ENCODE results near the gene ZNF540.

Gene ZNF540

DNA sequence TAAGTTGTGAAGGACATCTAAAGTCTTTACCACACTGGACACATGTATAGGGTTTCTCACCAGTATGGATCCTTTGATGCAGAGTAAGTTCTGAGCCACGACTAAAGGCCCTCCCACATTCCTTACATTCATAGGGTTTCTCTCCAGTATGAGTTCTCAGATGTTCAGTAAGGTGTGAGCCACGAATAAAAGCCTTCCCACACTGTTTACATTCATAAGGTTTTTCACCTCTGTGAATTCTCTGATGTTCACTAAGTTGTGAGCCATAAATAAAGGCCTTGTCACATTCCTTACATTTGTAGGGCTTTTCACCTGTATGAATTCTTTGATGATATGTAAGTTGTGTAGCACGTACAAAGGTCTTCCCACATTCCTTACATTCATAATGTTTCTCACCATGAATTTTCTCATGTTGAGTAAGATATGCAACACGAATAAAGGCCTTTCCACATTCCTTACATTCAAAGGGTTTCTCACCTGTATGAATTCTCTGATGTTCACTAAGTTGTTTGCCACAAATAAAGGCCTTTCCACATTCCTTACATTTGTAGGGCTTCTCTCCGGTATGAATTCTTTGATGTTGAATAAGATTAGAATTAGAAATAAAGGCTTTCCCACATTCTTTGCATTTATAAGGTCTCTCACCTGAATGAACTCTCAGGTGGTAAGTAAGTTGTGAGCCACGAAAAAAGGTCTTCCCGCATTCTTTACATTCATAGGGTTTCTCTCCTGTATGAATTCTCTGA, 29.9 kb upstream of the ZNF540 start:
- Histone ChIP-seq H3K27me3 (ENCODE audit: insufficient read depth, low read length, poor library complexity, severe bottlenecking) (peaks cover 4% of the 10 kb centered on the region), H3K4me1 (ENCODE audit: insufficient read depth, low read length, poor library complexity, severe bottlenecking) (no peaks in the 10 kb centered on the region), H3K9ac (ENCODE audit: low read depth, low read length, poor library complexity, severe bottlenecking) (no peak overlapping the region), H3F3A (ENCODE audit: low read depth) (no peaks in the 10 kb centered on the region), H2AFZ (ENCODE audit: low read length) (no peak overlapping the region), H3K9me3 (ENCODE audit: insufficient read depth, low read depth, low read length) (peaks cover 60% of the 10 kb centered on the region), H3K9me2 (replicated peaks; ENCODE audit: low read depth, low read length) (no peaks in the 10 kb centered on the region), H3K36me3 (ENCODE audit: insufficient read depth, low read length) (peaks cover 17% of the 10 kb centered on the region; the same call in 1 of the 2 replicates), H3K4me2 (ENCODE audit: low read depth, low read length, poor library complexity, severe bottlenecking) (no peak overlapping the region), H3K4me3 (ENCODE audit: low read length, poor library complexity, severe bottlenecking) (no peak overlapping the region), H4K20me1 (ENCODE audit: insufficient read depth, low read length, poor library complexity, severe bottlenecking) (no peaks in the 10 kb centered on the region), H3K79me2 (ENCODE audit: insufficient read depth, low read length) (no peaks in the 10 kb centered on the region)
- TF ChIP-seq, protein P1, sequence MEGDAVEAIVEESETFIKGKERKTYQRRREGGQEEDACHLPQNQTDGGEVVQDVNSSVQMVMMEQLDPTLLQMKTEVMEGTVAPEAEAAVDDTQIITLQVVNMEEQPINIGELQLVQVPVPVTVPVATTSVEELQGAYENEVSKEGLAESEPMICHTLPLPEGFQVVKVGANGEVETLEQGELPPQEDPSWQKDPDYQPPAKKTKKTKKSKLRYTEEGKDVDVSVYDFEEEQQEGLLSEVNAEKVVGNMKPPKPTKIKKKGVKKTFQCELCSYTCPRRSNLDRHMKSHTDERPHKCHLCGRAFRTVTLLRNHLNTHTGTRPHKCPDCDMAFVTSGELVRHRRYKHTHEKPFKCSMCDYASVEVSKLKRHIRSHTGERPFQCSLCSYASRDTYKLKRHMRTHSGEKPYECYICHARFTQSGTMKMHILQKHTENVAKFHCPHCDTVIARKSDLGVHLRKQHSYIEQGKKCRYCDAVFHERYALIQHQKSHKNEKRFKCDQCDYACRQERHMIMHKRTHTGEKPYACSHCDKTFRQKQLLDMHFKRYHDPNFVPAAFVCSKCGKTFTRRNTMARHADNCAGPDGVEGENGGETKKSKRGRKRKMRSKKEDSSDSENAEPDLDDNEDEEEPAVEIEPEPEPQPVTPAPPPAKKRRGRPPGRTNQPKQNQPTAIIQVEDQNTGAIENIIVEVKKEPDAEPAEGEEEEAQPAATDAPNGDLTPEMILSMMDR (conservative IDR thresholded peaks at IDR 0.05; ENCODE audit: low read length): no peak
- TF ChIP-seq EZH2phosphoT487 (IDR thresholded peaks at IDR 0.05; ENCODE audit: borderline replicate concordance): no peak

DNA sequence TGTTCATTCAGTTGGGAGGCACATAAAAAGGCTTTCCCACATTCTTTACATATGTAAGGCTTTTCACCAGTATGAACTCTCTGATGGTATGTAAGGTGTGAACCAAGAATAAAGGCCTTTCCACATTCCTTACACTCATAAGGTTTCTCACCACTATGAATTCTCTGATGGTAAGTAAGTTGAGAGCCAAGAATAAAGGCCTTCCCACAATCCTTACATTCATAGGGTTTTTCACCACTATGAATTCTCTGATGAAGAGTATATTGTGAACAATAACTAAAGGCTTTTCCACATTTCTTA, 29.4 kb upstream of the ZNF540 start:
- Histone ChIP-seq H3F3A (ENCODE audit: low read depth) (no peaks in the 10 kb centered on the region), H3K4me1 (ENCODE audit: insufficient read depth, low read length, poor library complexity, severe bottlenecking) (no peaks in the 10 kb centered on the region), H3K4me2 (ENCODE audit: low read depth, low read length, poor library complexity, severe bottlenecking) (no peak overlapping the region), H2AFZ (ENCODE audit: low read length) (no peak overlapping the region), H3K36me3 (ENCODE audit: insufficient read depth, low read length) (peaks cover 17% of the 10 kb centered on the region; the same call in 1 of the 2 replicates), H4K20me1 (ENCODE audit: insufficient read depth, low read length, poor library complexity, severe bottlenecking) (no peaks in the 10 kb centered on the region), H3K4me3 (ENCODE audit: low read length, poor library complexity, severe bottlenecking) (no peak overlapping the region), H3K27me3 (ENCODE audit: insufficient read depth, low read length, poor library complexity, severe bottlenecking) (peaks cover 4% of the 10 kb centered on the region), H3K9me3 (ENCODE audit: insufficient read depth, low read depth, low read length) (peaks cover 62% of the 10 kb centered on the region), H3K9me2 (replicated peaks; ENCODE audit: low read depth, low read length) (no peaks in the 10 kb centered on the region), H3K9ac (ENCODE audit: low read depth, low read length, poor library complexity, severe bottlenecking) (no peak overlapping the region), H3K79me2 (ENCODE audit: insufficient read depth, low read length) (no peaks in the 10 kb centered on the region)
- TF ChIP-seq, protein P1 (conservative IDR thresholded peaks at IDR 0.05; ENCODE audit: low read length): no peak
- no peak for TF ChIP-seq EZH2phosphoT487 (IDR thresholded peaks at IDR 0.05; ENCODE audit: borderline replicate concordance)

DNA sequence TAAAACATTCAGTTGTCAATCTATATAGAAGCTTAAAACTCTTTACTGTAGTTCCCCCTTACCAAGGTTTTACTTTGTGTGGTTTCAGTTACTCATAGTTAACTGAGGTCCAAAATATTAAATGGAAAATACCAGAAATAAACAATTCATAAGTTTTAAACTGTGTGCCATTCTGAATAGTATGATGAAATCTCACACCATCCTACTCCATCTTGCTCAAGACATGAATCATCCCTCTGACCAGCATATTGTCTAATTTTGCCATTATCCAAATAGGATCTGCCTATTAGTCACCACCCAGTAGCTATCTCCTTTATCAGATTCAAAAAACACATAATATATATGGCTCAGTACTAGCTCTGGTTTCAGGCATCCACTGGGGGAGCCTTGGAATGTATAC, 22.5 kb upstream of the ZNF540 start:
- no peaks in the 10 kb centered on the region; the same call in 1 of the 2 replicates for H3K36me3 ChIP-seq (ENCODE audit: insufficient read depth, low read length)
- H3K4me3 ChIP-seq (ENCODE audit: low read length, poor library complexity, severe bottlenecking): no peak overlapping the region
- H3K4me2 ChIP-seq (ENCODE audit: low read depth, low read length, poor library complexity, severe bottlenecking): no peak overlapping the region
- TF ChIP-seq EZH2phosphoT487 (IDR thresholded peaks at IDR 0.05; ENCODE audit: borderline replicate concordance): no peak
- TF ChIP-seq, protein P1 (conservative IDR thresholded peaks at IDR 0.05; ENCODE audit: low read length): no peak
- H4K20me1 ChIP-seq (ENCODE audit: insufficient read depth, low read length, poor library complexity, severe bottlenecking): no peaks in the 10 kb centered on the region
- H3K9me2 ChIP-seq (replicated peaks; ENCODE audit: low read depth, low read length): no peaks in the 10 kb centered on the region
- H3K79me2 ChIP-seq (ENCODE audit: insufficient read depth, low read length): no peaks in the 10 kb centered on the region
- H3K9ac ChIP-seq (ENCODE audit: low read depth, low read length, poor library complexity, severe bottlenecking): no peak overlapping the region
- H3F3A ChIP-seq (ENCODE audit: low read depth): no peaks in the 10 kb centered on the region
- H3K4me1 ChIP-seq (ENCODE audit: insufficient read depth, low read length, poor library complexity, severe bottlenecking): no peaks in the 10 kb centered on the region
- H2AFZ ChIP-seq (ENCODE audit: low read length): no peak overlapping the region
- no peaks in the 10 kb centered on the region for H3K27me3 ChIP-seq (ENCODE audit: insufficient read depth, low read length, poor library complexity, severe bottlenecking)
- peaks cover 35% of the 10 kb centered on the region for H3K9me3 ChIP-seq (ENCODE audit: insufficient read depth, low read depth, low read length)
